ENCODE measurements around the gene RPLP2.

Gene RPLP2

DNA sequence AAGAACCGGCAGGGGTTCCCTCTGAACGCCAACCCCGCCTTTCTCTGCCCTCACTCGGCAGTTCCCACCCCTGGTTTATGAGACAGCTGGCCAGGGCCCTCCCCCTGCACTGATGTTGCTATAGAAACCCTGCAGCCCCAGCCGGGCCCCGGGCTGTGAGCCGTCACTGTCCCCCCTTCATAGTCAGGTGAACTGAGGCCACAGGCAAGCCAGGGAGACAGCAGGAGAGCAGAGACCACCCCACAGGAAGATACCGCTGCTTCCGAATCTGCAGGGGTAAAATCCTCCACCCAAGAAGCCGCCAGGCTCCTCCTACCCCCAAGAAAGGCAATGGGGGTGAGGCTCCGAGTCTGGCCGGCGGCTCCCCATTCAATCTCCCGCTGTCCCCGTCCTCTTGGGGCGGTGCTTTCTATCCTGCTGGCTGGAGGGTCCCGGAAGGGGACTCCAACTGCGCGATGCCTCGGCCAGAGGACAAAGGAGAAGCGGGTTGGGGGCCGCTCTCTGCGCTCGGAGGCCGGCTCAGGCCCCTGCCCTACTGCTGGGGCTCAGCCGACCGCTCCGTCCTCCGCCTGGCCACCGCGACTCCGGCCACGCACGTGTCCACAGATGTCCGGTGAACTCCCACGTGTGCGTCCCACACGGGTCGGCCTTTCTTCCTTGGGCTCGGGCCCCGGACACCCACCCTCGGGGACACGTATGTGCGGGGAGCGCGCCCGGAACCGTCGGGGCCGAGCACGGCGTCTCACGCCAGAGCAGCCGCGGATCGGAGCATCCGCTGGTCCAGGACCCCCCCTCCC, 12.3 kb upstream of the RPLP2 start (continued):
- TF ChIP-seq, protein P1, sequence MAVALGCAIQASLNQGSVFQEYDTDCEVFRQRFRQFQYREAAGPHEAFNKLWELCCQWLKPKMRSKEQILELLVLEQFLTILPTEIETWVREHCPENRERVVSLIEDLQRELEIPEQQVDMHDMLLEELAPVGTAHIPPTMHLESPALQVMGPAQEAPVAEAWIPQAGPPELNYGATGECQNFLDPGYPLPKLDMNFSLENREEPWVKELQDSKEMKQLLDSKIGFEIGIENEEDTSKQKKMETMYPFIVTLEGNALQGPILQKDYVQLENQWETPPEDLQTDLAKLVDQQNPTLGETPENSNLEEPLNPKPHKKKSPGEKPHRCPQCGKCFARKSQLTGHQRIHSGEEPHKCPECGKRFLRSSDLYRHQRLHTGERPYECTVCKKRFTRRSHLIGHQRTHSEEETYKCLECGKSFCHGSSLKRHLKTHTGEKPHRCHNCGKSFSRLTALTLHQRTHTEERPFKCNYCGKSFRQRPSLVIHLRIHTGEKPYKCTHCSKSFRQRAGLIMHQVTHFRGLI (tag by site-specific recombination; IDR thresholded peaks at IDR 0.05), result no peak
- TF ChIP-seq ZNF404 (tag by site-specific recombination; IDR thresholded peaks at IDR 0.05), result no peak
- TF ChIP-seq, protein P2, sequence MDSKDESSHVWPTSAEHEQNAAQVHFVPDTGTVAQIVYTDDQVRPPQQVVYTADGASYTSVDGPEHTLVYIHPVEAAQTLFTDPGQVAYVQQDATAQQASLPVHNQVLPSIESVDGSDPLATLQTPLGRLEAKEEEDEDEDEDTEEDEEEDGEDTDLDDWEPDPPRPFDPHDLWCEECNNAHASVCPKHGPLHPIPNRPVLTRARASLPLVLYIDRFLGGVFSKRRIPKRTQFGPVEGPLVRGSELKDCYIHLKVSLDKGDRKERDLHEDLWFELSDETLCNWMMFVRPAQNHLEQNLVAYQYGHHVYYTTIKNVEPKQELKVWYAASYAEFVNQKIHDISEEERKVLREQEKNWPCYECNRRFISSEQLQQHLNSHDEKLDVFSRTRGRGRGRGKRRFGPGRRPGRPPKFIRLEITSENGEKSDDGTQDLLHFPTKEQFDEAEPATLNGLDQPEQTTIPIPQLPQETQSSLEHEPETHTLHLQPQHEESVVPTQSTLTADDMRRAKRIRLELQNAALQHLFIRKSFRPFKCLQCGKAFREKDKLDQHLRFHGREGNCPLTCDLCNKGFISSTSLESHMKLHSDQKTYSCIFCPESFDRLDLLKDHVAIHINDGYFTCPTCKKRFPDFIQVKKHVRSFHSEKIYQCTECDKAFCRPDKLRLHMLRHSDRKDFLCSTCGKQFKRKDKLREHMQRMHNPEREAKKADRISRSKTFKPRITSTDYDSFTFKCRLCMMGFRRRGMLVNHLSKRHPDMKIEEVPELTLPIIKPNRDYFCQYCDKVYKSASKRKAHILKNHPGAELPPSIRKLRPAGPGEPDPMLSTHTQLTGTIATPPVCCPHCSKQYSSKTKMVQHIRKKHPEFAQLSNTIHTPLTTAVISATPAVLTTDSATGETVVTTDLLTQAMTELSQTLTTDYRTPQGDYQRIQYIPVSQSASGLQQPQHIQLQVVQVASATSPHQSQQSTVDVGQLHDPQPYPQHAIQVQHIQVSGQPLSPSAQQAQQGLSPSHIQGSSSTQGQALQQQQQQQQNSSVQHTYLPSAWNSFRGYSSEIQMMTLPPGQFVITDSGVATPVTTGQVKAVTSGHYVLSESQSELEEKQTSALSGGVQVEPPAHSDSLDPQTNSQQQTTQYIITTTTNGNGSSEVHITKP (tag by site-specific recombination; IDR thresholded peaks at IDR 0.05), result peak; percentile 66; the same call in 1 of the 2 replicates
- peak; percentile 56; the same call in 1 of the 2 replicates for TF ChIP-seq ZNF501 (tag by site-specific recombination; IDR thresholded peaks at IDR 0.05)
- no peak for TF ChIP-seq HOXA7 (CRISPR knock-in tag; IDR thresholded peaks at IDR 0.05; ENCODE audit: borderline replicate concordance)
- TF ChIP-seq KLF16 (tag by site-specific recombination; IDR thresholded peaks at IDR 0.05), result 0 out of 2 replicates have a peak, but pooled peaks have one; percentile 25
- TF ChIP-seq ZNF76 (tag by site-specific recombination; IDR thresholded peaks at IDR 0.05; ENCODE audit: borderline replicate concordance, low read depth), result no peak
- no peak for TF ChIP-seq ZNF324 (tag by site-specific recombination; IDR thresholded peaks at IDR 0.05)
- peak; percentile 38 for TF ChIP-seq ZNF600 (tag by site-specific recombination; IDR thresholded peaks at IDR 0.05)
- TF ChIP-seq, protein P3, sequence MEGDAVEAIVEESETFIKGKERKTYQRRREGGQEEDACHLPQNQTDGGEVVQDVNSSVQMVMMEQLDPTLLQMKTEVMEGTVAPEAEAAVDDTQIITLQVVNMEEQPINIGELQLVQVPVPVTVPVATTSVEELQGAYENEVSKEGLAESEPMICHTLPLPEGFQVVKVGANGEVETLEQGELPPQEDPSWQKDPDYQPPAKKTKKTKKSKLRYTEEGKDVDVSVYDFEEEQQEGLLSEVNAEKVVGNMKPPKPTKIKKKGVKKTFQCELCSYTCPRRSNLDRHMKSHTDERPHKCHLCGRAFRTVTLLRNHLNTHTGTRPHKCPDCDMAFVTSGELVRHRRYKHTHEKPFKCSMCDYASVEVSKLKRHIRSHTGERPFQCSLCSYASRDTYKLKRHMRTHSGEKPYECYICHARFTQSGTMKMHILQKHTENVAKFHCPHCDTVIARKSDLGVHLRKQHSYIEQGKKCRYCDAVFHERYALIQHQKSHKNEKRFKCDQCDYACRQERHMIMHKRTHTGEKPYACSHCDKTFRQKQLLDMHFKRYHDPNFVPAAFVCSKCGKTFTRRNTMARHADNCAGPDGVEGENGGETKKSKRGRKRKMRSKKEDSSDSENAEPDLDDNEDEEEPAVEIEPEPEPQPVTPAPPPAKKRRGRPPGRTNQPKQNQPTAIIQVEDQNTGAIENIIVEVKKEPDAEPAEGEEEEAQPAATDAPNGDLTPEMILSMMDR (tag by site-specific recombination; IDR thresholded peaks at IDR 0.05), result no peak
- no peak for TF ChIP-seq ZNF184 (tag by site-specific recombination; IDR thresholded peaks at IDR 0.05)
- no peak for TF ChIP-seq ZNF843 (tag by site-specific recombination; IDR thresholded peaks at IDR 0.05)
- TF ChIP-seq BCL11A (tag by site-specific recombination; IDR thresholded peaks at IDR 0.05; ENCODE audit: low read depth), result peak; percentile 53; the same call in 1 of the 2 replicates
- 0 out of 2 replicates have a peak, but pooled peaks have one; percentile 28 for TF ChIP-seq ZNF335 (tag by site-specific recombination; conservative IDR thresholded peaks at IDR 0.05)
- TF ChIP-seq SP2 (tag by site-specific recombination; IDR thresholded peaks at IDR 0.05), result peak; percentile 59
- no peak for TF ChIP-seq ZNF214 (tag by site-specific recombination; IDR thresholded peaks at IDR 0.05; ENCODE audit: borderline replicate concordance)
- TF ChIP-seq ZNF157 (tag by site-specific recombination; IDR thresholded peaks at IDR 0.05), result no peak
- TF ChIP-seq, protein P4, sequence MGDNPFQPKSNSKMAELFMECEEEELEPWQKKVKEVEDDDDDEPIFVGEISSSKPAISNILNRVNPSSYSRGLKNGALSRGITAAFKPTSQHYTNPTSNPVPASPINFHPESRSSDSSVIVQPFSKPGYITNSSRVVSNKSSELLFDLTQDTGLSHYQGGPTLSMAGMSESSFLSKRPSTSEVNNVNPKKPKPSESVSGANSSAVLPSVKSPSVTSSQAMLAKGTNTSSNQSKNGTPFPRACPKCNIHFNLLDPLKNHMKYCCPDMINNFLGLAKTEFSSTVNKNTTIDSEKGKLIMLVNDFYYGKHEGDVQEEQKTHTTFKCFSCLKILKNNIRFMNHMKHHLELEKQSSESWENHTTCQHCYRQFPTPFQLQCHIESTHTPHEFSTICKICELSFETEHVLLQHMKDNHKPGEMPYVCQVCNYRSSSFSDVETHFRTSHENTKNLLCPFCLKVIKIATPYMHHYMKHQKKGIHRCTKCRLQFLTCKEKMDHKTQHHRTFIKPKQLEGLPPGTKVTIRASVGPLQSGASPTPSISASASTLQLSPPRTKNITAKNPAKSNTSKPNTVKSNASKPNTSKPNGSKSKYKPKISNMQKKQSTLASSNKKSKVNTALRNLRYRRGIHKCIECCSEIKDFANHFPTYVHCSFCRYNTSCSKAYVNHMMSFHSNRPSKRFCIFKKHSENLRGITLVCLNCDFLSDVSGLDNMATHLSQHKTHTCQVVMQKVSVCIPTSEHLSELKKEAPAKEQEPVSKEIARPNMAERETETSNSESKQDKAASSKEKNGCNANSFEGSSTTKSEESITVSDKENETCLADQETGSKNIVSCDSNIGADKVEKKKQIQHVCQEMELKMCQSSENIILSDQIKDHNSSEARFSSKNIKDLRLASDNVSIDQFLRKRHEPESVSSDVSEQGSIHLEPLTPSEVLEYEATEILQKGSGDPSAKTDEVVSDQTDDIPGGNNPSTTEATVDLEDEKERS (tag by site-specific recombination; IDR thresholded peaks at IDR 0.05), result no peak
- no peak for TF ChIP-seq ZBTB48 (tag by site-specific recombination; IDR thresholded peaks at IDR 0.05)
- TF ChIP-seq, protein P5, sequence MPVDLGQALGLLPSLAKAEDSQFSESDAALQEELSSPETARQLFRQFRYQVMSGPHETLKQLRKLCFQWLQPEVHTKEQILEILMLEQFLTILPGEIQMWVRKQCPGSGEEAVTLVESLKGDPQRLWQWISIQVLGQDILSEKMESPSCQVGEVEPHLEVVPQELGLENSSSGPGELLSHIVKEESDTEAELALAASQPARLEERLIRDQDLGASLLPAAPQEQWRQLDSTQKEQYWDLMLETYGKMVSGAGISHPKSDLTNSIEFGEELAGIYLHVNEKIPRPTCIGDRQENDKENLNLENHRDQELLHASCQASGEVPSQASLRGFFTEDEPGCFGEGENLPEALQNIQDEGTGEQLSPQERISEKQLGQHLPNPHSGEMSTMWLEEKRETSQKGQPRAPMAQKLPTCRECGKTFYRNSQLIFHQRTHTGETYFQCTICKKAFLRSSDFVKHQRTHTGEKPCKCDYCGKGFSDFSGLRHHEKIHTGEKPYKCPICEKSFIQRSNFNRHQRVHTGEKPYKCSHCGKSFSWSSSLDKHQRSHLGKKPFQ (tag by site-specific recombination; IDR thresholded peaks at IDR 0.05), result peak; percentile 97
- no peak for TF ChIP-seq ZNF366 (tag by site-specific recombination; conservative IDR thresholded peaks at IDR 0.05)
- TF ChIP-seq, protein P6, sequence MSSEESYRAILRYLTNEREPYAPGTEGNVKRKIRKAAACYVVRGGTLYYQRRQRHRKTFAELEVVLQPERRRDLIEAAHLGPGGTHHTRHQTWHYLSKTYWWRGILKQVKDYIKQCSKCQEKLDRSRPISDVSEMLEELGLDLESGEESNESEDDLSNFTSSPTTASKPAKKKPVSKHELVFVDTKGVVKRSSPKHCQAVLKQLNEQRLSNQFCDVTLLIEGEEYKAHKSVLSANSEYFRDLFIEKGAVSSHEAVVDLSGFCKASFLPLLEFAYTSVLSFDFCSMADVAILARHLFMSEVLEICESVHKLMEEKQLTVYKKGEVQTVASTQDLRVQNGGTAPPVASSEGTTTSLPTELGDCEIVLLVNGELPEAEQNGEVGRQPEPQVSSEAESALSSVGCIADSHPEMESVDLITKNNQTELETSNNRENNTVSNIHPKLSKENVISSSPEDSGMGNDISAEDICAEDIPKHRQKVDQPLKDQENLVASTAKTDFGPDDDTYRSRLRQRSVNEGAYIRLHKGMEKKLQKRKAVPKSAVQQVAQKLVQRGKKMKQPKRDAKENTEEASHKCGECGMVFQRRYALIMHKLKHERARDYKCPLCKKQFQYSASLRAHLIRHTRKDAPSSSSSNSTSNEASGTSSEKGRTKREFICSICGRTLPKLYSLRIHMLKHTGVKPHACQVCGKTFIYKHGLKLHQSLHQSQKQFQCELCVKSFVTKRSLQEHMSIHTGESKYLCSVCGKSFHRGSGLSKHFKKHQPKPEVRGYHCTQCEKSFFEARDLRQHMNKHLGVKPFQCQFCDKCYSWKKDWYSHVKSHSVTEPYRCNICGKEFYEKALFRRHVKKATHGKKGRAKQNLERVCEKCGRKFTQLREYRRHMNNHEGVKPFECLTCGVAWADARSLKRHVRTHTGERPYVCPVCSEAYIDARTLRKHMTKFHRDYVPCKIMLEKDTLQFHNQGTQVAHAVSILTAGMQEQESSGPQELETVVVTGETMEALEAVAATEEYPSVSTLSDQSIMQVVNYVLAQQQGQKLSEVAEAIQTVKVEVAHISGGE (tag by site-specific recombination; conservative IDR thresholded peaks at IDR 0.05; ENCODE audit: low read depth), result 0 out of 2 replicates have a peak, but pooled peaks have one; percentile 35

Measured in HEK293 (cell line).